Dorsolateral prefrontal cortex (tissue), 118 donors: ENCODE measurements around the gene LTA. TPM values are rescaled to one million over a fixed set of nuclear protein-coding genes. Genes with fewer than 3 reads are reported as not detected.

Experiments used
- total RNA-seq, 120 experiments: library from RNA; stranded (reverse); gene quantifications; one replicate each; pipeline versions ENCODE4 v1.2.3 to v1.2.4, GENCODE V29; 2022

The LTA gene
- total RNA-seq, 120 experiments from 2014 or later, result 0.30 to 1.9 (median 0.53) TPM; not detected in 72

Other genes with a start within 250 kb of the LTA start
- gene HLA-B, start 215.1 kb upstream of the LTA start, total RNA-seq, result 100 to 1,000 TPM in 119 of 120 experiments, 10 to 100 TPM in 1; 80.7 to 736 (median 221) TPM
- 10 to 100 TPM in 30 of 120 experiments, 1 to 10 TPM in 90; 2.3 to 17.9 (median 7.9) TPM for gene MICA, start 168.7 kb upstream of the LTA start, total RNA-seq
- 1 to 10 TPM in 84 of 120 experiments, under 1 TPM in 34, not detected in 2; 0.20 to 5.9 (median 1.4) TPM for gene MICB, start 74.1 kb upstream of the LTA start, total RNA-seq
- not detected for gene MCCD1, start 43.3 kb upstream of the LTA start, total RNA-seq
- gene DDX39B, start 30.3 kb upstream of the LTA start, total RNA-seq, result 100 to 1,000 TPM; 154 to 265 (median 191) TPM
- gene ATP6V1G2, start 25.7 kb upstream of the LTA start, total RNA-seq, result 100 to 1,000 TPM in 118 of 120 experiments, 10 to 100 TPM in 2; 80.0 to 352 (median 250) TPM
- gene NFKBIL1, start 24.7 kb upstream of the LTA start, total RNA-seq, result 10 to 100 TPM; 13.8 to 27.3 (median 20.1) TPM
- gene TNF, start 3.3 kb downstream of the LTA start, total RNA-seq, result 1 to 10 TPM in 5 of 120 experiments, under 1 TPM in 34, not detected in 81; 0.23 to 1.3 (median 0.41) TPM
- 1 to 10 TPM in 33 of 120 experiments, under 1 TPM in 37, not detected in 50; 0.36 to 2.6 (median 0.98) TPM for gene LTB, start 10.1 kb downstream of the LTA start, total RNA-seq
- 10 to 100 TPM in 51 of 120 experiments, 1 to 10 TPM in 69; 2.0 to 32.2 (median 9.3) TPM for gene LST1, start 14.0 kb downstream of the LTA start, total RNA-seq
- 1 to 10 TPM in 4 of 120 experiments, under 1 TPM in 3, not detected in 113; 0.69 to 1.9 (median 1.1) TPM for gene NCR3, start 20.7 kb downstream of the LTA start, total RNA-seq
- gene AIF1, start 42.9 kb downstream of the LTA start, total RNA-seq, result 10 to 100 TPM in 90 of 120 experiments, 1 to 10 TPM in 30; 1.8 to 89.3 (median 13.8) TPM
- gene PRRC2A, start 48.4 kb downstream of the LTA start, total RNA-seq, result 100 to 1,000 TPM; 158 to 273 (median 188) TPM
- gene BAG6, start 80.4 kb downstream of the LTA start, total RNA-seq, result 100 to 1,000 TPM; 144 to 262 (median 206) TPM
- gene APOM, start 83.6 kb downstream of the LTA start, total RNA-seq, result 1 to 10 TPM in 90 of 120 experiments, under 1 TPM in 22, not detected in 8; 0.56 to 5.0 (median 1.7) TPM
- 10 to 100 TPM; 10.7 to 19.7 (median 13.8) TPM for gene C6orf47, start 88.5 kb downstream of the LTA start, total RNA-seq
- gene GPANK1, start 92.7 kb downstream of the LTA start, total RNA-seq, result 10 to 100 TPM; 10.3 to 24.2 (median 15.8) TPM
- gene CSNK2B, start 93.8 kb downstream of the LTA start, total RNA-seq, result 100 to 1,000 TPM in 112 of 120 experiments, 10 to 100 TPM in 8; 85.2 to 151 (median 118) TPM
- gene LY6G5B, start 97.7 kb downstream of the LTA start, total RNA-seq, result 10 to 100 TPM in 107 of 120 experiments, 1 to 10 TPM in 13; 6.4 to 36.1 (median 14.8) TPM
- gene LY6G5C, start 108.8 kb downstream of the LTA start, total RNA-seq, result 10 to 100 TPM in 12 of 120 experiments, 1 to 10 TPM in 108; 1.3 to 14.3 (median 6.4) TPM
- 10 to 100 TPM; 43.5 to 81.1 (median 56.8) TPM for gene ABHD16A, start 131.0 kb downstream of the LTA start, total RNA-seq
- gene LY6G6F, start 134.6 kb downstream of the LTA start, total RNA-seq, result not detected
- gene LY6G6D, start 143.1 kb downstream of the LTA start, total RNA-seq, result 1 to 10 TPM in 3 of 120 experiments, not detected in 117; 1.6 to 2.9 (median 1.7) TPM
- gene LY6G6C, start 149.5 kb downstream of the LTA start, total RNA-seq, result 1 to 10 TPM in 1 of 120 experiments, under 1 TPM in 10, not detected in 109; 0.42 to 1.3 (median 0.57) TPM
- gene MPIG6B, start 151.1 kb downstream of the LTA start, total RNA-seq, result 1 to 10 TPM in 1 of 120 experiments, under 1 TPM in 37, not detected in 82; 0.19 to 1.1 (median 0.37) TPM
- 10 to 100 TPM; 14.5 to 68.4 (median 29.2) TPM for gene DDAH2, start 157.0 kb downstream of the LTA start, total RNA-seq
- gene CLIC1, start 164.2 kb downstream of the LTA start, total RNA-seq, result 10 to 100 TPM in 119 of 120 experiments, 1 to 10 TPM in 1; 6.1 to 85.5 (median 25.3) TPM
- gene MSH5, start 167.7 kb downstream of the LTA start, total RNA-seq, result 10 to 100 TPM in 56 of 120 experiments, 1 to 10 TPM in 63, under 1 TPM in 1; 0.83 to 23.4 (median 9.7) TPM
- 1 to 10 TPM in 92 of 120 experiments, under 1 TPM in 10, not detected in 18; 0.54 to 7.7 (median 1.9) TPM for gene SAPCD1, start 190.4 kb downstream of the LTA start, total RNA-seq
- 10 to 100 TPM in 116 of 120 experiments, 1 to 10 TPM in 4; 5.9 to 42.6 (median 21.4) TPM for gene VWA7, start 205.0 kb downstream of the LTA start, total RNA-seq
- gene VARS1, start 223.5 kb downstream of the LTA start, total RNA-seq, result 10 to 100 TPM; 36.7 to 78.7 (median 56.4) TPM
- gene LSM2, start 234.7 kb downstream of the LTA start, total RNA-seq, result 10 to 100 TPM; 14.4 to 37.9 (median 25.8) TPM
- gene HSPA1L, start 243.0 kb downstream of the LTA start, total RNA-seq, result 10 to 100 TPM in 3 of 120 experiments, 1 to 10 TPM in 117; 3.0 to 12.0 (median 5.5) TPM
- 1,000 to 10,000 TPM in 12 of 120 experiments, 100 to 1,000 TPM in 96, 10 to 100 TPM in 12; 73.4 to 4,082 (median 220) TPM for gene HSPA1A, start 243.3 kb downstream of the LTA start, total RNA-seq